Tibial nerve (tissue), 4 donors: ENCODE results near the gene MSRB1.

Experiments
- EP300 ChIP-seq, 2 donors: sonication (generic); formaldehyde crosslinking; IDR thresholded peaks; one replicate each; pipeline ENCODE4 v1.6.1; 2017; ENCODE audit warnings: antibody characterized with exemption in 2 of 2, mild to moderate bottlenecking in 1 of 2
- POLR2A ChIP-seq, 2 donors: fragments of 450-650 bp; IDR thresholded peaks; one replicate each; pipeline ENCODE4 v1.6.1; 2017; ENCODE audit warnings: antibody characterized with exemption in 2 of 2, mild to moderate bottlenecking in 2 of 2, moderate library complexity in 2 of 2
- TF ChIP-seq, protein P1 (sequence below), 5 experiments: fragments of 200-600 bp in 3 of 5; fragments of 450-650 bp in 2 of 5; sonication (generic) in 3 of 5; IDR thresholded peaks; one replicate each; pipeline ENCODE4 v1.5.1; 2016 to 2019; ENCODE audit warnings: antibody characterized with exemption in 5 of 5, mild to moderate bottlenecking in 3 of 5, moderate library complexity in 2 of 5

DNA sequence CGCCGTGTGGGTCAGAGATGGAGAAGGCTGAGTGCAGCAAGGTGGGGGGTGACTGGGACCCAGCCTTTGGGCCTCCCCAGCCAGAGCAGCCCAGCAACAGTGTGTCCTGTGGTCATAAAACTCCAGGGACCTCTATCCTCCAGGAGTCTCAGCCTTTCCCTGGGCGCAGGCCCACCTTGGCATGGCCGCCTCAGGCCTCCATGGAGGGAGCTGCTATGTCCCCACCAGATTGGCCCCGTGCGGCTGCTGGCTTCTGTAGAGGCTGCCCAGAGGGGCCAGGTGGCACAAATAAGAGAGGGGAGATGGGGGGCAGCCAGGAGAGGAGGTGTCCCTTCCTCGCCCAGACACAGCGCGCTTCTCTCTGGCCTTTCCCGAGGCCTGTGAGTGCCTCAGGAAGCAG is 44.2 kb upstream of the MSRB1 start:
- TF ChIP-seq, protein P1, sequence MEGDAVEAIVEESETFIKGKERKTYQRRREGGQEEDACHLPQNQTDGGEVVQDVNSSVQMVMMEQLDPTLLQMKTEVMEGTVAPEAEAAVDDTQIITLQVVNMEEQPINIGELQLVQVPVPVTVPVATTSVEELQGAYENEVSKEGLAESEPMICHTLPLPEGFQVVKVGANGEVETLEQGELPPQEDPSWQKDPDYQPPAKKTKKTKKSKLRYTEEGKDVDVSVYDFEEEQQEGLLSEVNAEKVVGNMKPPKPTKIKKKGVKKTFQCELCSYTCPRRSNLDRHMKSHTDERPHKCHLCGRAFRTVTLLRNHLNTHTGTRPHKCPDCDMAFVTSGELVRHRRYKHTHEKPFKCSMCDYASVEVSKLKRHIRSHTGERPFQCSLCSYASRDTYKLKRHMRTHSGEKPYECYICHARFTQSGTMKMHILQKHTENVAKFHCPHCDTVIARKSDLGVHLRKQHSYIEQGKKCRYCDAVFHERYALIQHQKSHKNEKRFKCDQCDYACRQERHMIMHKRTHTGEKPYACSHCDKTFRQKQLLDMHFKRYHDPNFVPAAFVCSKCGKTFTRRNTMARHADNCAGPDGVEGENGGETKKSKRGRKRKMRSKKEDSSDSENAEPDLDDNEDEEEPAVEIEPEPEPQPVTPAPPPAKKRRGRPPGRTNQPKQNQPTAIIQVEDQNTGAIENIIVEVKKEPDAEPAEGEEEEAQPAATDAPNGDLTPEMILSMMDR (IDR thresholded peaks at IDR 0.05): no peak
- TF ChIP-seq EP300 (IDR thresholded peaks at IDR 0.05): no peak
- no peak for TF ChIP-seq POLR2A (IDR thresholded peaks at IDR 0.05)
